HL-60/S4 treated with phorbol 12-myristate 13-acetate at 8.2 ng/mL for 4 days and 3 days (cell line): ENCODE measurements around the gene KRTAP19-7.

Experiments
- in situ Hi-C: fragments of 300-500 bp; cut with MboI; formaldehyde crosslinking; loops from 2 replicates; pipeline ENCODE4 v1.15.0; 2022; ENCODE audit warnings: low sequenced_read_pairs

The KRTAP19-7 gene

GRCh38 chr21:30561264-30561895, at the start of gene KRTAP19-7:
KRTAP19-7 (minus strand) TSS chr21:30561314; CDS start chr21:30561289, 25 bp downstream.
- in situ Hi-C loops: no loop called here

GRCh38 chr21:30605968-30606367, 44.9 kb upstream of the KRTAP19-7 start:
- in situ Hi-C loops: no loop called here

GRCh38 chr21:30600787-30601186, 39.7 kb upstream of the KRTAP19-7 start, which contains the start of gene KRTAP22-1:
KRTAP22-1 (plus strand) TSS chr21:30601087.
- in situ Hi-C loops: no loop called here

DNA sequence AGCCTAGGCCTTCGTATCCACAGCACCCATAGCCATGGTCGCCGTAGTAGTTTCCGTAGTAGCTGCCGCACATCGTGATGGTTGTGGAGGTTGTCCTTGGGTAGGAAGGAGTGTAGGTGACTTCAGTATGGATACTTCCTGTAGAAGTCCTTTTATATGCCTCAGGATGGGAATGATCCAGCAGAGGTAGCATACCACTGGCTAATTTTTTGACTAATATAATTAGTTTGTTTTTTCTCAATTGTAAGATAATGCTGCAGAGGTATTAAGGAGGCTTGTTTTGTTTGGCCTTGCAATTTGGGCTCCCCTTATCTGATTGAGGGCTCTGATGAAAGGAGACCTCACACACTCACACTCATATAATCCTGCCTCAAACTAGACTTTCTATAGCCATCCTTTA, 37.7 kb upstream of the KRTAP19-7 start, which contains the start of gene KRTAP6-2:
TSS of gene KRTAP6-2 (minus strand) at position 101 of the 400 bp plus-strand sequence. CDS start at position 73, 28 bp downstream.
- in situ Hi-C loops: no loop called here

DNA sequence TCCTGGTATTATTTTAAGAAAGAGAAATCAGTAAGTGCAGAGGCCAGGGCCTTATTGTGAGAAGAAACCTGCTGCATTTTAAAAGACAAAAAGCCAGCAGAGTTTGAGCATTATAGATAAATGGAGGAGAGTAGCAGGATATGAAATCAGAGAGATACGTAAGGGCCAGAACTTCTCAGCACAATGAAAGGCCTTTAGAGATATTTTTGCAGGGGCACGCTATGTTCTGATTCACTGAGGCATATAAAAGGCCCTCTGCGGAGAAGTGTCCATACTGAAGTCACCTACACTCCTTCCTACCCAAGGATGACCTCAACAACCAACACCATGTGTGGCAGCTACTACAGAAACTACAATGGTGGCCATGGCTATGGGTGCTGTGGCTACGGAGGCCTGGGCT, 31.0 kb upstream of the KRTAP19-7 start, which contains the start of gene KRTAP6-3:
TSS of gene KRTAP6-3 (plus strand) at position 301 of the 400 bp plus-strand sequence. CDS start at position 307, 6 bp downstream.
- in situ Hi-C loops: no loop called here

GRCh38 chr21:30590297-30590696, 29.2 kb upstream of the KRTAP19-7 start, which contains the start of gene KRTAP22-2:
KRTAP22-2 (minus strand) TSS chr21:30590397.
- in situ Hi-C loops: no loop called here

DNA sequence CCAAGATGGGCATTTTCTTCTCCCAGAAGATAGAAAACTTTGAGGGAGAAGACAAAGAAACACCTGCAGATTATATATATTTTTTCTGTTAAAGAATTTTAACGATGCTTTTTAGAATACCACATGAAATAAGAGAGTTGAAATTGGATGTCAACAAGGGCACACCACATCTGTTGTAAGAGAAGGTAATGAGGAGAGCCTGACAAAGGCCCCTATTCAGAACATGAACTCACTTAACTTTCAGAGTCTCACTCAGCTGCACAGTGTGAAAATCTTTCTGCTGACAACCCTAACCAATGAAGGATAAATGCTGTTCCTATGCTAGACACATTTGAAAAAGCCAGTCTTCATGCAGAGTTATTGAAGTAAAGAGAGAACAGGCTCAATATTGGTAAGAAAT, 21.8 kb upstream of the KRTAP19-7 start:
- in situ Hi-C loops: no loop called here

DNA sequence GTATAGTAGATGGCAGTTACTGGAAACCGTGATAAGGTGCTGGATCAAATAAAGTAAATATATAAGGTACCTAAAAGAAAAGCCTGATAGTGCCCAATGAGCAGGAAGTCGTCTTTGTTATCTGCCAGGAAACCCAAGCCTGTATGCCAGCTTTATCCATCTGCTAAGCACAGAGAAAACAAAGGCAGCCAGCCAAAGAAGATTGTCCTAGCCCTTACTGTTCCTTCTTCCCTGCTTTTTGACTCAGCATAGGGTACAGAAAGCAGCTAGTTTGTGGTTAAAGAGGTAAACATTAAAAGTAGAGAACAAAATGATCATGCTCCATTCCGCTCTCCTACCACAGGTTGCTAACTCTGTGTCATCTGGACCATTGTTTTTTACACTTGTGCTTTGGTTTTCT, 19.0 kb upstream of the KRTAP19-7 start:
- in situ Hi-C loops: no loop called here

DNA sequence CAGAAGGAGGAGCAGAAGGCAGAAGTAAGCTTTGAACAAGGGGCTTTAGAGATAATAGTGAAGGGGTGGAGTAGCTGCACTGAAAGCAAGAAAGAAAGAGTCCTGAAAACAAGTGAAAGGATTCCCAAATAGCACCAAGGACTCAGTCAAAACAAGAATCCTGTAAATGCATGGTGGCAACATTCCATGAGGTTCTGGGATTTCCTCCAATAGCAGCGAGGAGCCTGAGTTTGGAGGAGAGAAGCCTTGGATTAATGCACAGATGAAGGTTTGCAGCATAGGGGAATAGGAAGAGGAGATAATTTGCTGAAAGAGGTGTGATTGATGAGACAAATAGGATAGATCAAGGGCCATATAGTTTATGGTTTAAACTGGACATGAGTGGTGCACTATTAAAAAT, 18.2 kb upstream of the KRTAP19-7 start:
- in situ Hi-C loops: no loop called here

DNA sequence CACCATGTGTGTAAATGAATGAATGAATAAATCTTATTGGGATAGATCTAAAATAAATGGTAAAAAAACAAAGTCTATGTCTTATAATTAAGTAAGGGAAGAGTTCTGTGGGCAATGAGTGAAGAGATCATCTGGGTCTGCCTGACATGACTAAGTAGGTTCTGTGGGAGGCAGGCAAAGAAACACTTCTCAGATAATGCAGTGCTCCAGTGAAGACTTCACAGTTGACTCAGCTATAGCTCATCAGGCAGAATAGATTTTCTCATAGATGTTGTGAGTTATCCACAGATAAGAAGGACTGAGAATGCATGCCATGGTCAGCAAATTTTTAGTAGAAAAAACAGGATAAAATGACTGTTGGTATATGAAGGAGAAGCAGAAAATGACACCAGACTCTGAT, 16.7 kb upstream of the KRTAP19-7 start:
- in situ Hi-C loops: no loop called here

DNA sequence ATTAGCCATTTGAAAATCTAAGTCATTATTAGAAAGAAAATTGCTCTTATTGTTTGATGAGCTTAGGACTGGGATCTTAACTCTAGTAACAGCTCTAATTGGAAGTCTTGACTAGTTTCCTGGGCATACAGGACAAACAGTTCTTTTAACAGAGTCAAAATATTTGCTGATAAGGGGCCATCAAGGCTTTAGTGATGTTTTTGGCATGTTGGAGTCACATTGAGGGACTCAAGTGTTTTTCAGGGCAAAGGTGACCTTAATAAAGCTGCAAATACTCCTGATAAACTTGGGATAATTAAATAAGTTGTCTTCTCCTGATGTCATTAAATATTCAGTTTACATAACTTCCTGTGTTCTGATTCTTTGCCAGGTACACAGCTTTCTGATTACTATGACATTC, 6.5 kb upstream of the KRTAP19-7 start:
- in situ Hi-C loops: no loop called here

GRCh38 chr21:30563630-30564029, 2.5 kb upstream of the KRTAP19-7 start:
- in situ Hi-C loops: no loop called here

DNA sequence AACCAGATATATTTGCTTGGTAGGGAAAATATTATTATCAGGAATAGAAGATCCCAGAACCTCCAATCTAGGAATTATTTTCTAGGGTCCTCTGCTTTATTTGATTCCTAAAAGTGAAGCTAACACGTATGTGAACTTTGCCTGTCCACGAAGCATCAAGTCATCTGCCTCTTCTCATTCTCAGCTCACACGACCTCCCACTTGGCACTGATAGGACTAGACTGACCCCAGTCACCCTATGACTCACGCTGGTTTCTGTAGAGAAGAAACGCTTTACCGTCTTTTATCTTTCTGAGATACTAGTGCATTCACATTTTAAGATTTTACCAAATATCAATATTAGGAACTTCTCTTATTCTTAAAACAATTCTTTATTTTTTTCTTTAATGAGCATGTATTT, 2.0 kb upstream of the KRTAP19-7 start:
- in situ Hi-C loops: no loop called here

- in situ Hi-C loops: no loop called here
Measured at GRCh38 chr21:30561957-30562356, 843 bp upstream of the KRTAP19-7 start.

- in situ Hi-C loops: no loop called here
Measured at GRCh38 chr21:30555095-30555494, 6.0 kb downstream of the KRTAP19-7 start.

DNA sequence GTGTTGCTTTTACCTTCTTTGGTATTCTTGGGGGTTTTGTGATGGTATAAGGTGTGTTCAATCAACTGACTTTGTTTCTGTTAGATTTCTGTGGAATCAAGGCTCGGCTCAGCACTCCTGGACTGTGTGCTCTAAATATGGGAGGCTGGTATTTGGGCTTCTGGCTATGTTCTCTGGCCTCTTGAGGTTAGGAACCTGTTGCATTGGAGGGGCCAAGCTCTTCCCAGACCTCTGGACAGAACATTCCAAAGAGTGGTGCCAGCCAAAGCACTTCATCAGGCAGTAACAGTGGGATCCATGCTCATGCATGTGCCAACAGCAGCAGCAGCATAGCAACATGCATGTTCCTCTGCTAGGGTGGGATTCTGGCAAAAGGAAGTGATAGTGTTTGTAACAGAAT, 8.3 kb downstream of the KRTAP19-7 start:
- in situ Hi-C loops: no loop called here

DNA sequence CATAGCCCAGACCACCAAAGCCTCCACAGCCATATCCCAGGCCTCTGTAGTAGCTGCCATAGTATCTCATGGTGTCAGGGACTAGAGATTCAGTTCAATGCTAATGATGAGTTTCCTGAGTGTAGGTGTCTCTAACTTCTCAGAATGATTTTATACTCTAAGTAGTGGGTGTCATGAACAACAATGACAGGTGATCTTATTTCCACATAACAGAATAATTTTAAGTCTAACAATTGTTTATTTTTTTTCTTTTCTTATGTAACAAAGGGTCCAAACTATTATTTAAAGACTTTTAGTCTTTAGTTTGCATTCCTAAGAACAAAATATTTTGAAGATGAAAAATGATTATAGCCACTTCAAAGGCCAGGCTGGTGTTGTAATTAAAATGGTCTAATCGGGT, 19.4 kb downstream of the KRTAP19-7 start, which contains the start of gene KRTAP19-6:
TSS of gene KRTAP19-6 (minus strand) at position 101 of the 400 bp plus-strand sequence. CDS start at position 70, 31 bp downstream.
- in situ Hi-C loops: no loop called here

DNA sequence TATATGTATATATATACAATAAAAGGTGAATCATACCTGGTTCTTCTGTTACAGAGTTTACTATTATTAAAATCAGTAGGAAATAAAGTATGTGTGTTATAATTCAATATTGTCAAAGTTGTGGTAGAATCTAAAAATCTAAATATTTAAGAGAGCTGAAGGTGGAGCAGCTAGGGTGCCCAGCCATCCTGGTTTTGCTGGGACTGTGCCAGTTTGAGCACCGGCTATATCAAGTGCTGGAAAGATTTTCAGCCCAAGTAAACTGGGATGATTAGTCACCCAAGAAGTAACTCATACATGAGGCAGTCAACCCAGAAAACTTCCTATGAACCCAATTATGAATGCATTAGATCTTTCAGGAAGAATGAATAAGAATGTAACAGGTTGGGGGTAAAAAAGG, 42.2 kb downstream of the KRTAP19-7 start:
- in situ Hi-C loops: no loop called here

DNA sequence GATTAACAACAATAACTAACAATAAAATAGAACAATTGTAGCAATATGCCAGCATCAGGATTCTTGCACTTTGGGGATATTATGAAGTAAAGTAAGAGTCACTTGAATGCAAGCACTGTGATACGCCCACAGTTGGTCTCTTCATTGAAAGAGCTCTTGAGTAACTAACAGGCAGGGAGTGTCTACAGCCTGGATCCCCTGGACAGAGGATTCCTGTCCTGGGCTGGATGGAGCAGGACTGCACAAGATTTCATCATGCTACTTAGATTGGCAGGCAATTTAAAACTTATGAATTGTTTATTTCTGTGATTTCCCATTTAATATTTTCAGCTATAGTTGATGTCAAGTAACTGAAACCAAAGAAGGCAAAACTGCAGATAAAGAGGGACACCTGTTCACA, 45.4 kb downstream of the KRTAP19-7 start:
- in situ Hi-C loops: no loop called here
